AG10803 (cell line): Measurements from ENCODE around the gene RAPGEF5.

Experiments used
- DNase-seq: peaks from one replicate; pipeline ENCODE4 v3.0.0; 2010; ENCODE audit warnings: low read depth
- H3K4me3 ChIP-seq: 2 replicates; pipeline ENCODE4 v1.5.1; 2011; ENCODE audit warnings: mild to moderate bottlenecking, low read length, control low read depth
- TF ChIP-seq, protein P1 (sequence below): conservative IDR thresholded peaks from 2 replicates; pipeline ENCODE4 v1.5.1; 2011; ENCODE audit warnings: mild to moderate bottlenecking, low read length, control low read depth, inconsistent platforms

RAPGEF5 gene

GRCh38 chr7:22296265-22296566, 60.7 kb downstream of the RAPGEF5 start:
- no peak for DNase-seq
- TF ChIP-seq, protein P1, sequence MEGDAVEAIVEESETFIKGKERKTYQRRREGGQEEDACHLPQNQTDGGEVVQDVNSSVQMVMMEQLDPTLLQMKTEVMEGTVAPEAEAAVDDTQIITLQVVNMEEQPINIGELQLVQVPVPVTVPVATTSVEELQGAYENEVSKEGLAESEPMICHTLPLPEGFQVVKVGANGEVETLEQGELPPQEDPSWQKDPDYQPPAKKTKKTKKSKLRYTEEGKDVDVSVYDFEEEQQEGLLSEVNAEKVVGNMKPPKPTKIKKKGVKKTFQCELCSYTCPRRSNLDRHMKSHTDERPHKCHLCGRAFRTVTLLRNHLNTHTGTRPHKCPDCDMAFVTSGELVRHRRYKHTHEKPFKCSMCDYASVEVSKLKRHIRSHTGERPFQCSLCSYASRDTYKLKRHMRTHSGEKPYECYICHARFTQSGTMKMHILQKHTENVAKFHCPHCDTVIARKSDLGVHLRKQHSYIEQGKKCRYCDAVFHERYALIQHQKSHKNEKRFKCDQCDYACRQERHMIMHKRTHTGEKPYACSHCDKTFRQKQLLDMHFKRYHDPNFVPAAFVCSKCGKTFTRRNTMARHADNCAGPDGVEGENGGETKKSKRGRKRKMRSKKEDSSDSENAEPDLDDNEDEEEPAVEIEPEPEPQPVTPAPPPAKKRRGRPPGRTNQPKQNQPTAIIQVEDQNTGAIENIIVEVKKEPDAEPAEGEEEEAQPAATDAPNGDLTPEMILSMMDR = no peak
- H3K4me3 ChIP-seq = no peak overlapping the region

DNA sequence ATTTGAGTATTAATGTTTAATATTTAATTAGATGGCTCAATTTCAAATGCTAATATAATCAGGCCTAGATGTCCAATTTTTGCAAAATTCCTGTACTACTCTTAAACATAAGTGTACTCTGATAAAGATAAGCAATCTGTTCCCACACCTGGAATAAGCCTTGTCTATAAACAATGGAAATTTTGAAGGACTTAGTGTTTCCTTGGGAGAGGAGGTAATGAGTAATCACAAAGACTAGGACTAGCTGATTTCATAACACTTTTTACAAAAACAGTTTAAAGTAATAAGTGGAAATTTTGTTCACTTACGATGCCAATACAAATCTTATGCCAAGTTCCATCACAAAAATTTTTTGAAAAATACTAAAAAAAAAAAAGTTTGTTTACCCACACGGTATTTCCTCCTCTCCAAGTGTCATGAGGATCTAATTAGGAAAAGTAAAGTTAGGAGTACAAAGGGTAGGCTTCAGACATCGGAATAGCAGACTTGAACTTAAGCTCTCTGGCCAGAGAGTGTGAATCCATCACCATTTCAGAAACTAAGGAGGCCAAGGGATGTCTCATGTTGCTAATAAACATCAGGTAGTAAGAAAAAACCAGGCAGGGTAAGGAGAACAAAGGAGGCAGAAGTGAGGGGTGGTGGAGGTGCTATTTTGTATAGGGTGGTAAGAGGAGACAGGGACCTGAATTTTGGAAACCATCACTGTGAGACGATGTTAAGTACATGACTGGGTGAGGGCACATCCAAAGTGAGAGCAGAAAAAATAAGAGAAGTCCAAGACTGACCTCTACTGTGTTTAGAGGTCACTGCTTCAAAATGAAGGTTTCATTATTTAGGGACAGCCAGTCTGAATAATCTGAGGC, 61.3 kb downstream of the RAPGEF5 start:
- TF ChIP-seq, protein P1 = peak; percentile 32
- DNase-seq = peak; percentile 35
- no peak overlapping the region for H3K4me3 ChIP-seq

DNA sequence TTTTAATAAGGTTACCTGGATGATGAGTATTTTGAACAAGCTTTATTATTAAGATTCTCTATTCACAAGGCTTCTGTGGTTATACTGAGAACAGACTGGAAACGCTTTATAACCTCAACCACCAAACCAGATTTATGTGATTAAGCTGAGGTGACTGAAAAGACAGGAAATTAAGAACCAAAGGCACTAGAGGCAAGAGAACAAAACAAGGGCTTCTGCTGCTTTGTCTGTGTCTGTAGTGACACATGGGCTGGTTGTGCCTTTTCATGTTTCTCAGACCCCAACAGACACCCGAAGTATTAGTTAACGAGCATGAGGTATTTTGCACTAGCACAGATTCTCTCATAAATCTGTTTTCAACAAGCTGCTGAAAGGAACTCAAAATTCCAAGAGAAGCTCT, 64.4 kb downstream of the RAPGEF5 start:
- DNase-seq = no peak
- TF ChIP-seq, protein P1 = no peak
- no peak overlapping the region for H3K4me3 ChIP-seq

DNA sequence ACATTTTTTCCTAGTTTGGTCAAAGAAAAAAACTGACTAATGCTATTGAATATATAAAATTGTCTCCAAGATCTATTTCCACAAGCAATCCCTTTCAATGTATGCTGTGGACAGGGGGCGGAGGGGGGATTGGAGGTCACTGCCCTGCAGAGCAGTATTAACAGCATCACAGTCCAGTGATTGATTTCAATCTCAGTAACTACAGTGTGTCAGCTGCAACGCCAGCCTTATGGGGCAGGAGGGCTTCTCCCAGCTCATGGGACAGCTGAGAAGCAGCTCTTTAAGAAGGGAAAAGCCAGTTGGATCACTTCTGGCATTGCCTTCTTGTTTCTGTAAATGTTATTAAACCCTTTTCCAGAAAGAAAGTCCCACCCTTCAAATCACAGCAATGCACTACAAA, 65.0 kb downstream of the RAPGEF5 start:
- TF ChIP-seq, protein P1 = no peak

DNA sequence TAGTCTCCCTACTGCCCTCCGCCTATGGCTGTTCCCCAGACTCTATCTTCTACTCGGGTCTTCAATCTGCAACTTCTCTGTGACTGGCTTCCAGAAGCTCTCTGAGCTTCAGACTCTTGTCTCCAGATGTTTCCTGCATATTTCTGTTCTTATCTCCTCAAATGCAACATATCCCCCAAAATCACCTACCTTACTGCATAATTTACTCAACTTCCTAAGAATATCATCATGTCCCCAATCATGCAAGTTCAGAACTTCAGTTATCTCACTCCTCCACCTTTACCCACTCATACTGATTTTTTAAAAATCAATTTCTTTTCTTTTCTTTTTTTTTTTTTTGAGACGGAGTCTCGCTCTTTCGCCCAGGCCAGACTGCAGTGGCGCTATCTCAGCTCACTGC, 68.8 kb downstream of the RAPGEF5 start:
- TF ChIP-seq, protein P1 = no peak
- DNase-seq = no peak
- H3K4me3 ChIP-seq = no peak overlapping the region

More for the DNA sequence above, 65.0 kb downstream of the RAPGEF5 start:
- no peak overlapping the region for H3K4me3 ChIP-seq
- no peak for DNase-seq

DNA sequence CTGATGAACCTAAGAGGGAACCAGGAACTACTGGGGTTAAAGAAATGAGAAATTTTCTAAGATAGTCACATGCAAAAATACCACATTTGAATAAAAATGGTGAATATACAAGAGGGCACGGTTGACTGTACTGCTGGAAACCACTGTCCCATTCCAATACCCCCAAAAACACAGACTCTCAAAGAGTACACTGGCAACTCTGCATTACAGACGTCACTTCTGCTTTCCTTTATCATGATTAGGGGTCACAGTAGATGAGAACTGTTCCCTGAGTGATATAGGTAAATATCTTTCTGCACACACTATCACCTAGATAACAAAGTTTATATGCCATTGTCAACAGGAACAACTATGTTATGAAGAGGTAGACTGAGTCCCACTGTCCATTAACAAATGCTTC, 69.5 kb downstream of the RAPGEF5 start:
- TF ChIP-seq, protein P1 = no peak
- DNase-seq = no peak
- H3K4me3 ChIP-seq = no peak overlapping the region

GRCh38 chr7:22286436-22286835, 70.5 kb downstream of the RAPGEF5 start:
- TF ChIP-seq, protein P1 = no peak
- no peak for DNase-seq

More at GRCh38 chr7:22286436-22286835, 70.5 kb downstream of the RAPGEF5 start:
- no peak overlapping the region for H3K4me3 ChIP-seq
